ENCODE measurements around the gene FAM170B.

FAM170B gene

DNA sequence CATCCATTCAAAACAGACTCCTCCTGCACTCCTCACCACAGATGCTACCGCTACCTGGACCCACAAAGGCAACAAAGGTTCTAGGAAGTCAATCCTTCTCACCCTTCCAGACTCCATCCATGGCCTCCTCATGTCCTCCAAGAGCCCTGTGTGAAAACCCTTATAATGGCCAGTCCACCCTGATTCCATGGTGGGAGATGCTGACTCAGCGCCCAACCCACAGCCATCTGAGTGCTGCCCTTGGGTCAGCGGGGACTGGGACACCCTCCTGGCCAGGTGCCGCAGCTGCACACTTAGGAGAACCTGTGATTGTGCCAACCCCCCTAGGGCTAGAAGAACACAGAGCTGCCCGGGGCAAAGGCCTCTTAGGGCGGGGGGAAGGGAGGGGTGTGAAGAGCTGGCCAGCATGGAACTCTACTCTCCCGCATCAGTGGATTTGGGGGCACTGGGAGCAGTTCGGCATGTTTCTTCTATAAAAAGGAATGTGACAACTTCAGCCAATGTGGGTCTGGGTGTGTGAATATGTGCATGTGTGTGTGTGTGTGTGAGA, 29.0 kb upstream of the FAM170B start:
- H3K27ac ChIP-seq (ENCODE audit: extremely low read depth, low read depth, low read length) = no peak overlapping the region
- no peak overlapping the region for H3K4me3 ChIP-seq (ENCODE audit: low read depth, low read length)
- CTCF ChIA-PET = interaction anchor here (0.6 kb wide), 1 partner anchor 506 kb away, joined by 5 read pairs; no protein-coding TSS in a partner anchor
- no peaks in the 10 kb centered on the region for H3K4me1 ChIP-seq (ENCODE audit: control insufficient read depth, insufficient read depth, low read length)
- POLR2A ChIA-PET = no interaction called here
- TF ChIP-seq ZBTB10 (tag by site-specific recombination; IDR thresholded peaks at IDR 0.05) (no peak), ZNF558 (tag by site-specific recombination; IDR thresholded peaks at IDR 0.05) (no peak), OSR2 (tag by site-specific recombination; IDR thresholded peaks at IDR 0.05) (no peak), ZNF274 (IDR thresholded peaks at IDR 0.05; ENCODE audit: low read length) (no peak), ZNF274 (tag by site-specific recombination; IDR thresholded peaks at IDR 0.05; ENCODE audit: borderline replicate concordance) (no peak), ZNF311 (tag by site-specific recombination; IDR thresholded peaks at IDR 0.05; ENCODE audit: borderline replicate concordance) (no peak), ZNF580 (tag by site-specific recombination; IDR thresholded peaks at IDR 0.05) (no peak), ZNF449 (tag by site-specific recombination; IDR thresholded peaks at IDR 0.05) (no peak)
- H3K36me3 ChIP-seq (ENCODE audit: control insufficient read depth in 2 of 2, insufficient read depth in 1 of 2, low read length in 2 of 2) = no peaks in the 10 kb centered on the region
- no peaks in the 10 kb centered on the region for H3K9me3 ChIP-seq (ENCODE audit: control insufficient read depth, insufficient read depth, low read depth, low read length)

DNA sequence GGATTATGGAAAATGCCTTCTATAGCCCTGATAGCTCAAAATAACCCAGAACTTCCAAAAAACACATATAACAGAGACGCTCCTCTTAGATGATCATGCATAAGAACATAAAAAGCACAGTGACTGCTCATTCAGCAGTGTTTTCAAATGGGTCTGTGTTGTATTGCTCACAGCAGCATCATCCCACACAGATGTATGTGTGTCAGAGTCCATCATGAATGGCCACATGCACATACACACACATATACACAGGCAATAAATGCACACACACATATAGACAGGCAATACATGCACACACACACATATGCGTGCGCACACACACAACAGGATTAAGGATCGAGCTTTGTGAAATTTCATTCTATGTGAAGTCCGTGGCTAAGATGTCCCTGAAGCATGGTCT, 28.2 kb upstream of the FAM170B start:
- H3K9me3 ChIP-seq (ENCODE audit: control insufficient read depth, insufficient read depth, low read depth, low read length) = no peaks in the 10 kb centered on the region
- TF ChIP-seq KLF8 (tag by site-specific recombination; IDR thresholded peaks at IDR 0.05) (no peak), ZNF311 (tag by site-specific recombination; IDR thresholded peaks at IDR 0.05; ENCODE audit: borderline replicate concordance) (no peak), ZNF600 (tag by site-specific recombination; IDR thresholded peaks at IDR 0.05) (no peak), ZNF561 (tag by site-specific recombination; IDR thresholded peaks at IDR 0.05; ENCODE audit: borderline replicate concordance) (no peak)
- CTCF ChIA-PET = interaction anchor here (1.0 to 1.7 kb wide), 4 partner anchors 49 to 504 kb away, joined by 3 to 13 read pairs (median 4); no protein-coding TSS in a partner anchor

DNA sequence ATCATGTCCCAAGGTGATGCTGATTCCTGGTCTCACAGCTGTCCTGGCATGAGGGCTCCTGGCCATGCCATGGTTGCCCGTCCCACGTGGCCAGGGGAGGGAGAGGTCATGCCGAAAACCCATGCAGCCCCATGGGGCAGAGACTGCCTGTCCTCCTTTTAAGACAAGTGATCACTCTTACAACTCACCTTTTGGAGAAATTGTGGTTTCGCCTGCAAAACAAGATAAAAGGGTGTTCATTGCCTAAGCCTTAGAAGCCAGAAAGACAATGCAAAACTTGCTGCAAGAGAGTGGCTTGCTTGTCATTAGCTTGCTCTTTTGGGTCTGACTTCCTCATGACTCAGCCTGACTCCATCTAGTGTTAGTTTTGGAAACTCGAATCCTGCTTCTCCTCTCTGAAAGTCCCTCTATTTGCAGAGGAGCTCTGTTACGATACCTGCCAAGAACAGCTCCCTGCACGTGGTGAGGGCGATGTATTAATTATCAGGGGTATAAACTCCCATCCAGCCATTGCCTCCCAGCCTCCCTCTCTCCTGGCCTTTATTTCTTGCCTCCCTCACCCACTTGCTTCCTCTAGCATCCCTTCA, 27.7 kb upstream of the FAM170B start:
- CTCF ChIA-PET = interaction anchor here (0.6 to 1.7 kb wide), 6 partner anchors 16 to 503 kb away, joined by 3 to 13 read pairs (median 3); no protein-coding TSS in a partner anchor
- Histone ChIP-seq H3K9me3 (ENCODE audit: control insufficient read depth, insufficient read depth, low read depth, low read length) (no peaks in the 10 kb centered on the region), H3K27ac (ENCODE audit: extremely low read depth, low read depth, low read length) (no peak overlapping the region), H3K36me3 (ENCODE audit: control insufficient read depth in 2 of 2, insufficient read depth in 1 of 2, low read length in 2 of 2) (no peaks in the 10 kb centered on the region), H3K4me3 (ENCODE audit: low read depth, low read length) (no peak overlapping the region), H3K4me1 (ENCODE audit: control insufficient read depth, insufficient read depth, low read length) (no peaks in the 10 kb centered on the region)
- POLR2A ChIA-PET = no interaction called here
- no peak for TF ChIP-seq ZSCAN4 (tag by site-specific recombination; IDR thresholded peaks at IDR 0.05)
- TF ChIP-seq ZNF239 (tag by site-specific recombination; IDR thresholded peaks at IDR 0.05) = no peak
- TF ChIP-seq ZNF157 (tag by site-specific recombination; IDR thresholded peaks at IDR 0.05) = no peak
- no peak for TF ChIP-seq OVOL3 (tag by site-specific recombination; IDR thresholded peaks at IDR 0.05)
- TF ChIP-seq ZNF664 (tag by site-specific recombination; IDR thresholded peaks at IDR 0.05) = no peak
- TF ChIP-seq ZNF169 (tag by site-specific recombination; IDR thresholded peaks at IDR 0.05) = no peak
- TF ChIP-seq, protein P1, sequence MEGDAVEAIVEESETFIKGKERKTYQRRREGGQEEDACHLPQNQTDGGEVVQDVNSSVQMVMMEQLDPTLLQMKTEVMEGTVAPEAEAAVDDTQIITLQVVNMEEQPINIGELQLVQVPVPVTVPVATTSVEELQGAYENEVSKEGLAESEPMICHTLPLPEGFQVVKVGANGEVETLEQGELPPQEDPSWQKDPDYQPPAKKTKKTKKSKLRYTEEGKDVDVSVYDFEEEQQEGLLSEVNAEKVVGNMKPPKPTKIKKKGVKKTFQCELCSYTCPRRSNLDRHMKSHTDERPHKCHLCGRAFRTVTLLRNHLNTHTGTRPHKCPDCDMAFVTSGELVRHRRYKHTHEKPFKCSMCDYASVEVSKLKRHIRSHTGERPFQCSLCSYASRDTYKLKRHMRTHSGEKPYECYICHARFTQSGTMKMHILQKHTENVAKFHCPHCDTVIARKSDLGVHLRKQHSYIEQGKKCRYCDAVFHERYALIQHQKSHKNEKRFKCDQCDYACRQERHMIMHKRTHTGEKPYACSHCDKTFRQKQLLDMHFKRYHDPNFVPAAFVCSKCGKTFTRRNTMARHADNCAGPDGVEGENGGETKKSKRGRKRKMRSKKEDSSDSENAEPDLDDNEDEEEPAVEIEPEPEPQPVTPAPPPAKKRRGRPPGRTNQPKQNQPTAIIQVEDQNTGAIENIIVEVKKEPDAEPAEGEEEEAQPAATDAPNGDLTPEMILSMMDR (tag by site-specific recombination; IDR thresholded peaks at IDR 0.05) = peak; percentile 42; the same call in 1 of the 2 replicates
- TF ChIP-seq FEZF1 (tag by site-specific recombination; IDR thresholded peaks at IDR 0.05) = 0 out of 2 replicates have a peak, but pooled peaks have one; percentile 35
- TF ChIP-seq ZSCAN16 (tag by site-specific recombination; IDR thresholded peaks at IDR 0.05) = no peak

More for the DNA sequence above, 28.2 kb upstream of the FAM170B start:
- POLR2A ChIA-PET = no interaction called here
- Histone ChIP-seq H3K27ac (ENCODE audit: extremely low read depth, low read depth, low read length) (no peak overlapping the region), H3K4me1 (ENCODE audit: control insufficient read depth, insufficient read depth, low read length) (no peaks in the 10 kb centered on the region), H3K36me3 (ENCODE audit: control insufficient read depth in 2 of 2, insufficient read depth in 1 of 2, low read length in 2 of 2) (no peaks in the 10 kb centered on the region), H3K4me3 (ENCODE audit: low read depth, low read length) (no peak overlapping the region)
